K562 (cell line): ENCODE measurements around the gene PRXL2B. TPM values are rescaled to one million over a fixed set of nuclear protein-coding genes. Genes with fewer than 3 reads are reported as not detected.

Source experiments
- ATF4 ChIP-seq: fragments of 450-650 bp; formaldehyde crosslinking; IDR thresholded peaks from 2 replicates; pipeline ENCODE4 v1.4.0; 2022; ENCODE audit warnings: mild to moderate bottlenecking, moderate library complexity
- BCLAF1 ChIP-seq, 2 experiments: fragments of 450-650 bp in 1 of 2; IDR thresholded peaks; 2 replicates each; pipeline ENCODE4 v1.6.1; 2011 to 2017; ENCODE audit warnings: low read depth in 2 of 2, antibody characterized with exemption in 1 of 2, borderline replicate concordance in 1 of 2, low read length in 1 of 2, mild to moderate bottlenecking in 1 of 2, mixed read lengths in 1 of 2; ENCODE audit not compliant: control insufficient read depth in 1 of 2
- HOXB6 ChIP-seq: fragments of 250-450 bp; sonication (Bioruptor Pico); IDR thresholded peaks from 2 replicates; pipeline ENCODE4 v1.5.1; 2022; ENCODE audit warnings: mild to moderate bottlenecking, borderline replicate concordance
- KLF6 ChIP-seq: fragments of 250-450 bp; sonication (Bioruptor Pico); IDR thresholded peaks from 2 replicates; pipeline ENCODE4 v1.4.0; 2020; ENCODE audit warnings: mild to moderate bottlenecking, moderate library complexity, borderline replicate concordance
- MYNN ChIP-seq, 2 experiments: sonication (generic); formaldehyde crosslinking in 1 of 2; IDR thresholded peaks; 2 replicates each; pipeline versions ENCODE4 v1.5.0 to v1.6.1; 2016 to 2020; ENCODE audit warnings: antibody characterized with exemption in 1 of 2, missing genetic modification reagents in 1 of 2
- NCOA6 ChIP-seq: fragments of 450-650 bp; IDR thresholded peaks from 2 replicates; pipeline ENCODE4 v1.6.1; 2017; ENCODE audit warnings: mild to moderate bottlenecking
- SFPQ ChIP-seq: fragments of 200-400 bp; formaldehyde crosslinking; IDR thresholded peaks from 2 replicates; pipeline ENCODE4 v1.6.1; 2017; ENCODE audit warnings: mild to moderate bottlenecking, low read depth, low read length, moderate library complexity
- TEAD4 ChIP-seq, 2 experiments: sonication (generic) in 1 of 2; formaldehyde crosslinking in 1 of 2; IDR thresholded peaks; 2 replicates each; pipeline versions ENCODE4 v1.6.1 to v1.8.0; 2012 to 2022; ENCODE audit warnings: borderline replicate concordance in 1 of 2, inconsistent platforms in 1 of 2, low read length in 1 of 2, mild to moderate bottlenecking in 1 of 2, missing genetic modification reagents in 1 of 2
- ZC3H8 ChIP-seq: fragments of 450-650 bp; IDR thresholded peaks from 2 replicates; pipeline ENCODE4 v1.6.1; 2017
- ZNF224 ChIP-seq: sonication (generic); formaldehyde crosslinking; IDR thresholded peaks from 2 replicates; pipeline ENCODE4 v1.8.0; 2022; ENCODE audit warnings: mild to moderate bottlenecking, missing genetic modification reagents
- polyA plus RNA-seq, 8 experiments: library from polyadenylated mRNA; depleted of rRNA in 4 of 8; stranded (reverse) in 5 of 8; unstranded in 3 of 8; fragments of >200 nt; fragmentation: Nextera tagmentation in 2 of 8; fragmentation: Illumina TruSeq in 1 of 8; extraction: Ambion mirVana in 2 of 8; extraction: Trizol in 1 of 8; gene quantifications; 2 replicates each; pipeline versions ENCODE4 v1.2.1 to v1.2.3, GENCODE V29; 2011 to 2014; ENCODE audit warnings: inconsistent platforms in 1 of 8, missing spikeins in 1 of 8
- total RNA-seq, 7 experiments: library from RNA; depleted of rRNA in 6 of 7; stranded (reverse); fragments of >200 nt in 6 of 7; fragmentation: Illumina TruSeq in 2 of 7; extraction: Trizol in 2 of 7; gene quantifications; 2 replicates each; pipeline versions ENCODE4 v1.2.1 to v1.2.3, GENCODE V29; 2011 to 2021; ENCODE audit warnings: low replicate concordance in 1 of 7

PRXL2B gene
- total and polyA plus RNA-seq, 9 of the 15 experiments (the other 6 are each of a cell fraction or from before 2014, with no cell fraction given): 0.99 to 25.3 (median 11.8) TPM

GRCh38 chr1:2614145-2614544 lies 27.6 kb downstream of the PRXL2B start (continued):
- TF ChIP-seq BCLAF1 (IDR thresholded peaks at IDR 0.05; ENCODE audit: borderline replicate concordance in 1 of 2, control insufficient read depth in 1 of 2, low read depth in 2 of 2, low read length in 1 of 2) (no peak), SFPQ (no peak), TEAD4 (IDR thresholded peaks at IDR 0.05; ENCODE audit: low read length) (no peak), TEAD4 (CRISPR knock-in tag; IDR thresholded peaks at IDR 0.05; ENCODE audit: borderline replicate concordance) (no peak), HOXB6 (CRISPR knock-in tag) (no peak), ZNF224 (CRISPR knock-in tag) (no peak), MYNN (IDR thresholded peaks at IDR 0.05) (no peak), MYNN (CRISPR knock-in tag; IDR thresholded peaks at IDR 0.05) (no peak), ZC3H8 (no peak), NCOA6 (no peak), ATF4 (CRISPR knock-in tag) (no peak), KLF6 (CRISPR knock-in tag) (no peak)
